GM18498 (cell line): Measurements from ENCODE around the gene DIP2C.
"Not testable (repeated sequence)": the region's sequence is repeated elsewhere in the genome, so short reads cannot be mapped to it uniquely, and the experiment has no call there.

ENCODE experiments used
- ATAC-seq: cut with Tn5 transposase; IDR thresholded peaks from one replicate; pipeline ENCODE4 v1.9.1; 2021; ENCODE audit warnings: mild to moderate bottlenecking, moderate library complexity; ENCODE audit not compliant: unreplicated experiment

DIP2C gene

GRCh38 chr10:406976-407375 is 282.5 kb downstream of the DIP2C start:
- no peak for ATAC-seq

DNA sequence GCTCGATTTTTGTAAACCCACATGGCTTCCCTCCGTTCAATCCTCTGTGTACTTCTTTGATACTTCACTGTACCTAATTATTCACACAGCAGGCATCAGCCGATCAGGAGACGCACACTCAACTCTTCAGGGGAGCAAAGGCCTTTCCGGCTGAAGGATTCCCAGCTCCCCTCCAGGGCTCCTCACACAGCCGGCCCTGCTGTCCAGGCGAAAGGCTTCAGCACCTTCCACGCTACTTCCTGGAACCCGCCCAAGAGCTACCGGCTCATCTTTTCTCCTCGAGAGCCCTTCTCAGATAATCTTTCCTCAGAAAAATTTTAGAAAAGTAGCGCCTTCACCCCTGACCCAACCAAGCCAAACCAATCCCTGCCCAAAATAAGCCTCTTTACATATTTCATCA is 283.8 kb downstream of the DIP2C start:
- ATAC-seq, result no peak

DNA sequence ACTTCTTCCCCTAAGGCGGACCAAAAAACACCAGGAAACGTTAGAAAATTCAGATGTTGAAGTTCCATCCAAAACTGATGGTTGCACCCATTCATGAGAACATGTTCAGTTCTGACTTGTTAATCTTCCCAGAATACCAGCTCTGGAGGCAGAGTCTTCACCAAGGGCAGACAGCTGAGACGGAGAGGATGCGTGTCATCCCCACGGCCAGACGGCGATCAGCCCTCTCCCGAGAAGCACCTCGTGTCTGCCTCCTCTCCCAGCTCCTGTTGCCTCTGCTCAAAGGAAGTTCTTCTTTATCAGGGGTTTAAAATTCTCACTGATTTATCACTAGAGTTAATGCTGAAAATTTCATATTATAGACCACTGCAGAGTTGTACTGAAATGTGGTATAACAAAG is 284.5 kb downstream of the DIP2C start:
- no peak for ATAC-seq

- ATAC-seq, result no peak
Measured at GRCh38 chr10:404346-404745, 285.1 kb downstream of the DIP2C start.

GRCh38 chr10:398954-399353 is 290.5 kb downstream of the DIP2C start:
- ATAC-seq, result no peak

GRCh38 chr10:397321-398068 is 292.0 kb downstream of the DIP2C start:
- no peak for ATAC-seq

GRCh38 chr10:396535-397220 is 292.8 kb downstream of the DIP2C start:
- ATAC-seq, result no peak

GRCh38 chr10:396107-396506 is 293.4 kb downstream of the DIP2C start:
- no peak for ATAC-seq

GRCh38 chr10:395665-396064 is 293.8 kb downstream of the DIP2C start:
- no peak for ATAC-seq

DNA sequence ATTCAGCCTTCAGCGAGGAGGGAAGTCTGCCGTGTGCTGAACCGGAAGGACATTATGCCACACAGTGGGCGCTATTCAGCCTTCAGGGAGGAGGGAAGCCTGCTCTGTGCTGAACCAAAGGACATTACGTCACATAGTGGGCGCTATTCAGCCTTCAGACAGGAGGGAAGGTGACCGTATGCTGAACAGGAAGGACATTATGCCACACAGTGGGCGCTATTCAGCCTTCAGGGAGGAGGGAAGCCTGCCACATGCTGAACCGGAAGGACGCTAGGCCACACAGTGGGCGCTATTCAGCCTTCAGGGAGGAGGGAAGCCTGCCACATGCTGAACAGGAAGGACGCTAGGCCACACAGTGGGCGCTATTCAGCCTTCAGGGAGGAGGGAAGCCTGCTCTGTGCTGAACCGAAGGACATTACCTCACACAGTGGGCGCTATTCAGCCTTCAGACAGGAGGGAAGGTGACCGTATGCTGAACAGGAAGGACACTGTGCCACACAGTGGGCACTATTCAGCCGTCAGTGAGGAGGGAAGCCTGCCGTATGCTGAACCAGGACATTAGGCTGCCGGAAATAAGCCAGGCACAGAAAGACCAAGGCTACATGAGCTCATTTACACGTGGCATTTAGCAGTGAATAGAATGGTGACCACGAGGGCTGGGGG is 294.9 kb downstream of the DIP2C start:
- ATAC-seq, result not testable (repeated sequence)

GRCh38 chr10:393787-394438 is 295.6 kb downstream of the DIP2C start:
- no peak for ATAC-seq

- no peak for ATAC-seq
Measured at GRCh38 chr10:393106-393745, 296.2 kb downstream of the DIP2C start.

DNA sequence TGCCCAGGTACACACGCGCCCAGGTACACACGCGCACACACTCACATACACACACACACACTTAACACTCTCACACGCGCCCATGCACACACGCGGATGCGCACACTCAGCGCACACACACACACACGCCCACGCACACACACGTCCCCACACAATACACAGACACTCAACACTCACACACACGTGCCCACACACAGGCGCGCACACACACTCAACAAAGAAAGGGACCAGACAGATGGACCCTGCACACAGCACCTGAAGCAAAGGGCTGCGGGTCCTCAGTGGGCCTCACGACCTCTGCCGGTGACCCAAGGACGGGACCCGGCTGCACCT is 296.8 kb downstream of the DIP2C start:
- no peak for ATAC-seq

GRCh38 chr10:391847-392704 is 297.4 kb downstream of the DIP2C start:
- ATAC-seq, result no peak

GRCh38 chr10:391305-391704 is 298.2 kb downstream of the DIP2C start:
- no peak for ATAC-seq

DNA sequence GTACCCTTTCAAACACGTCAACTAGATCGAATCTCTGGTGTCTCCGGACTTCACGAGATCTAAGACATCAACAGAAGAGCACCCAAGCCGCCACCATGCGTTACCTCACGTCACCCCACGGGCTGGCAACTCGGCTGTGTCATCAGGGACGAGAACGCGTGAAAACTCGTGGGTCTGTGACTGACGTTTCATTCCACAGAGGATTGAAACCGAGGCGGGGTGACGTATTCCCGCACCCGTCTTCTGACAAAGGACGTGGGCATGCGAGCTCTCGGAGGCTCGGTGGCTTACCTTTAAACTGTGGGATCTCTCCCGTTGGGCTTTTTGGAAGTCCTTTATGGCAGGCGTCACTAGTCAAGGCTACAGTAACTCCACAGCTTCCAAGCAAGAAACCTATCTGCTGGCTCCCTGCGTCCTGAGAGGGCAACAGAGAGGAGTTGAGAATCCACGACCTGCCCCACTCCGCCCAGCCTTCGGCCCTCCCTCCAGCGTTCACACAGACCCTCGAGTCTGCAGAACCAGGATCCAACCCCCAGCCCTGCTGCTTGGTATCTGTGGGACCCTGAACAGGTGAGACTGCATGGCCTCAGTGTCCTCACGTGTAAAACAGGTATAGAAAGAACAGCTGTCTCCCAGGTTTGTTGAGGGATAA is 298.9 kb downstream of the DIP2C start:
- ATAC-seq, result no peak

GRCh38 chr10:389836-390448 is 299.5 kb downstream of the DIP2C start:
- ATAC-seq, result no peak

DNA sequence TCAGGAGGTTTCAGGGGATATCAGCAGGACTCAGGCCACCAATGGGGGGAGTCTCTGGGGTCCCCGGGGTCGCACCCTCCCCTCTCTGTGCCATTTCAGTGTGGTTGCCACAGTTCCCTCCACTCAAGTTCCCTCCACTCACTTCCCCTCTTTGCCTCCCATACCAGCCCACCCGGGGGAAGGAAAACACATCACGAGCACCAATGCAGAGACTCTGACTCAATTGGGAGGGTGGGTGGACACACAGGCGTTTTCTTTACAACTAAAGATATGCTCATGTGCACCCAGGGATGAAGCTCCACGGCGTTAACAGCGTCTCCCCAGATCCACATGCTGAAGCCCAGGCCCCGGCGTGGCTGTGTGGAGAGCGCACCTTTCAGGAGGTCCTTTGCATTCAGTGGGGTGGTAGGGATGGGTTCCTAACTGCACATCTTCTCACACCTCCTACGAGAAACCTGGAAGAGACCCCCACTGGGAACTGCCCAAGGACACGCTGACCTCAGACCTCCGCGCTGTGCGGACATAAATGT is 300.1 kb downstream of the DIP2C start:
- no peak for ATAC-seq

DNA sequence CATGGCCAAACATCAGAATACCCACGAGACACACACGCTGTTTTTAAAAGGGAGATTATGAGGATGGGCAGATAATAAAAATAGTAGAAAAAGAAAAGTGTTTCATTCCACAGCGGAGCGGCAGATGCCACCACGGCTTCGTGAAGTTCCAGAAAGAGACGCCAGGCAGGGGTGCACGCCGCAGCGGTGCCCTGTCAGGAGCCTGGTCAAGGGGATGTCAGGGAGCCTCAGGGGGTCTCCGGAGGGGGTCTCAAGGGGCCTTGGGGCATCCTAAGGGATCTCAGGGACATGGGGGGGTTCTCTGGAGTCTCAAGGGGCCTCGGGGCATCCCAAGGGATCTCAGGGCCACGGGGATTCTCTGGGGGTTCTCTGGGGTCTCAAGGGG is 300.8 kb downstream of the DIP2C start:
- no peak for ATAC-seq
